ENCODE results near the gene PLEKHM2.

Gene PLEKHM2

DNA sequence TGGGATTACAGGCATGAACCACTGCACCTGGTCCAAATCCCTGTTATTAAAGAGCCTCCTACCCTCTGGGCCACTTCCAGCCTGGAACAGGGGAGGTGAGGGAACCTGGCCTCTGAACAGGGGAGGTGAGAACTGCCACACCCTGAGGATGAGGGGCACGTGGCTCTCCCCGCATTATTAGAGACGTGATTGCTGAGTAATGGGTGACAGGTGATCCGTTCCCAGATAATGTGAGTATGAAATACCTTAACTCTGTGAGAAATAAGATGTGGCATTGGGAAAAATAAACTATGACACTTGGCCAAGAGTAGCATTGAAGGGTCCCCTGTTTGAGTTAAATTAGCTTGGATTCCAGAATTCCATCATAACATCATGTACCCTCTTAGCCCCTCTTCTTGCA, 38.3 kb downstream of the PLEKHM2 start:
- H3K4me2 ChIP-seq (ENCODE audit: low read length): no peak overlapping the region
- no peaks in the 10 kb centered on the region for H3K36me3 ChIP-seq (replicated peaks; ENCODE audit: low read depth, low read length)
- H3K9me3 ChIP-seq (ENCODE audit: insufficient read depth, low read length): no peaks in the 10 kb centered on the region
- no peaks in the 10 kb centered on the region for H3K79me2 ChIP-seq (ENCODE audit: low read length)
- TF ChIP-seq, protein P1, sequence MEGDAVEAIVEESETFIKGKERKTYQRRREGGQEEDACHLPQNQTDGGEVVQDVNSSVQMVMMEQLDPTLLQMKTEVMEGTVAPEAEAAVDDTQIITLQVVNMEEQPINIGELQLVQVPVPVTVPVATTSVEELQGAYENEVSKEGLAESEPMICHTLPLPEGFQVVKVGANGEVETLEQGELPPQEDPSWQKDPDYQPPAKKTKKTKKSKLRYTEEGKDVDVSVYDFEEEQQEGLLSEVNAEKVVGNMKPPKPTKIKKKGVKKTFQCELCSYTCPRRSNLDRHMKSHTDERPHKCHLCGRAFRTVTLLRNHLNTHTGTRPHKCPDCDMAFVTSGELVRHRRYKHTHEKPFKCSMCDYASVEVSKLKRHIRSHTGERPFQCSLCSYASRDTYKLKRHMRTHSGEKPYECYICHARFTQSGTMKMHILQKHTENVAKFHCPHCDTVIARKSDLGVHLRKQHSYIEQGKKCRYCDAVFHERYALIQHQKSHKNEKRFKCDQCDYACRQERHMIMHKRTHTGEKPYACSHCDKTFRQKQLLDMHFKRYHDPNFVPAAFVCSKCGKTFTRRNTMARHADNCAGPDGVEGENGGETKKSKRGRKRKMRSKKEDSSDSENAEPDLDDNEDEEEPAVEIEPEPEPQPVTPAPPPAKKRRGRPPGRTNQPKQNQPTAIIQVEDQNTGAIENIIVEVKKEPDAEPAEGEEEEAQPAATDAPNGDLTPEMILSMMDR (IDR thresholded peaks at IDR 0.05; ENCODE audit: low read depth, low read length): no peak
- no peak for TF ChIP-seq EZH2phosphoT487 (IDR thresholded peaks at IDR 0.05; ENCODE audit: low read depth)
- no peaks in the 10 kb centered on the region for H3K4me1 ChIP-seq (ENCODE audit: low read length)
- H3K27me3 ChIP-seq (ENCODE audit: low read depth, low read length): no peaks in the 10 kb centered on the region
- H4K20me1 ChIP-seq (ENCODE audit: insufficient read depth, low read length): no peaks in the 10 kb centered on the region
- H3K27ac ChIP-seq (ENCODE audit: low read length): no peak overlapping the region
- no peak overlapping the region for H3K9ac ChIP-seq (ENCODE audit: low read length)
- H2AFZ ChIP-seq (ENCODE audit: low read depth, low read length): no peak overlapping the region
- H3K4me3 ChIP-seq (ENCODE audit: low read length): no peak overlapping the region

- TF ChIP-seq, protein P1 (IDR thresholded peaks at IDR 0.05; ENCODE audit: low read depth, low read length): no peak
- TF ChIP-seq EZH2phosphoT487 (IDR thresholded peaks at IDR 0.05; ENCODE audit: low read depth): no peak
- Histone ChIP-seq H4K20me1 (ENCODE audit: insufficient read depth, low read length) (no peaks in the 10 kb centered on the region), H2AFZ (ENCODE audit: low read depth, low read length) (no peak overlapping the region), H3K4me2 (ENCODE audit: low read length) (no peak overlapping the region), H3K79me2 (ENCODE audit: low read length) (no peaks in the 10 kb centered on the region), H3K36me3 (replicated peaks; ENCODE audit: low read depth, low read length) (no peaks in the 10 kb centered on the region), H3K27me3 (ENCODE audit: low read depth, low read length) (no peaks in the 10 kb centered on the region), H3K9me3 (ENCODE audit: insufficient read depth, low read length) (no peaks in the 10 kb centered on the region), H3K4me1 (ENCODE audit: low read length) (no peaks in the 10 kb centered on the region), H3K27ac (ENCODE audit: low read length) (no peak overlapping the region), H3K4me3 (ENCODE audit: low read length) (no peak overlapping the region), H3K9ac (ENCODE audit: low read length) (no peak overlapping the region)
Measured at GRCh38 chr1:15722836-15723532, 38.9 kb downstream of the PLEKHM2 start.

- H2AFZ ChIP-seq (ENCODE audit: low read depth, low read length): no peak overlapping the region
- no peaks in the 10 kb centered on the region for H3K79me2 ChIP-seq (ENCODE audit: low read length)
- no peaks in the 10 kb centered on the region for H3K9me3 ChIP-seq (ENCODE audit: insufficient read depth, low read length)
- H3K27ac ChIP-seq (ENCODE audit: low read length): no peak overlapping the region
- H3K4me1 ChIP-seq (ENCODE audit: low read length): no peaks in the 10 kb centered on the region
- no peaks in the 10 kb centered on the region for H4K20me1 ChIP-seq (ENCODE audit: insufficient read depth, low read length)
- TF ChIP-seq EZH2phosphoT487 (IDR thresholded peaks at IDR 0.05; ENCODE audit: low read depth): no peak
- TF ChIP-seq, protein P1 (IDR thresholded peaks at IDR 0.05; ENCODE audit: low read depth, low read length): no peak
- H3K4me3 ChIP-seq (ENCODE audit: low read length): no peak overlapping the region
- no peak overlapping the region for H3K9ac ChIP-seq (ENCODE audit: low read length)
- H3K27me3 ChIP-seq (ENCODE audit: low read depth, low read length): no peaks in the 10 kb centered on the region
- H3K36me3 ChIP-seq (replicated peaks; ENCODE audit: low read depth, low read length): no peaks in the 10 kb centered on the region
- H3K4me2 ChIP-seq (ENCODE audit: low read length): no peak overlapping the region
Measured at GRCh38 chr1:15723631-15724246, 39.6 kb downstream of the PLEKHM2 start.

- H3K9me3 ChIP-seq (ENCODE audit: insufficient read depth, low read length): no peaks in the 10 kb centered on the region
- no peak overlapping the region for H3K4me3 ChIP-seq (ENCODE audit: low read length)
- no peak overlapping the region for H3K27ac ChIP-seq (ENCODE audit: low read length)
- H4K20me1 ChIP-seq (ENCODE audit: insufficient read depth, low read length): no peaks in the 10 kb centered on the region
- no peaks in the 10 kb centered on the region for H3K27me3 ChIP-seq (ENCODE audit: low read depth, low read length)
- H3K79me2 ChIP-seq (ENCODE audit: low read length): no peaks in the 10 kb centered on the region
- TF ChIP-seq, protein P1 (IDR thresholded peaks at IDR 0.05; ENCODE audit: low read depth, low read length): no peak
- no peak for TF ChIP-seq EZH2phosphoT487 (IDR thresholded peaks at IDR 0.05; ENCODE audit: low read depth)
- H3K9ac ChIP-seq (ENCODE audit: low read length): no peak overlapping the region
- H3K4me1 ChIP-seq (ENCODE audit: low read length): no peaks in the 10 kb centered on the region
- no peak overlapping the region for H3K4me2 ChIP-seq (ENCODE audit: low read length)
- H2AFZ ChIP-seq (ENCODE audit: low read depth, low read length): no peak overlapping the region
- no peaks in the 10 kb centered on the region for H3K36me3 ChIP-seq (replicated peaks; ENCODE audit: low read depth, low read length)
Measured at GRCh38 chr1:15724949-15725880, 41.1 kb downstream of the PLEKHM2 start.
